ENCODE measurements around the gene SLC22A14.

Gene SLC22A14

GRCh38 chr3:38345879-38346586 lies 63.9 kb downstream of the SLC22A14 start:
- no peak for DNase-seq (ENCODE audit: low read depth)

DNA sequence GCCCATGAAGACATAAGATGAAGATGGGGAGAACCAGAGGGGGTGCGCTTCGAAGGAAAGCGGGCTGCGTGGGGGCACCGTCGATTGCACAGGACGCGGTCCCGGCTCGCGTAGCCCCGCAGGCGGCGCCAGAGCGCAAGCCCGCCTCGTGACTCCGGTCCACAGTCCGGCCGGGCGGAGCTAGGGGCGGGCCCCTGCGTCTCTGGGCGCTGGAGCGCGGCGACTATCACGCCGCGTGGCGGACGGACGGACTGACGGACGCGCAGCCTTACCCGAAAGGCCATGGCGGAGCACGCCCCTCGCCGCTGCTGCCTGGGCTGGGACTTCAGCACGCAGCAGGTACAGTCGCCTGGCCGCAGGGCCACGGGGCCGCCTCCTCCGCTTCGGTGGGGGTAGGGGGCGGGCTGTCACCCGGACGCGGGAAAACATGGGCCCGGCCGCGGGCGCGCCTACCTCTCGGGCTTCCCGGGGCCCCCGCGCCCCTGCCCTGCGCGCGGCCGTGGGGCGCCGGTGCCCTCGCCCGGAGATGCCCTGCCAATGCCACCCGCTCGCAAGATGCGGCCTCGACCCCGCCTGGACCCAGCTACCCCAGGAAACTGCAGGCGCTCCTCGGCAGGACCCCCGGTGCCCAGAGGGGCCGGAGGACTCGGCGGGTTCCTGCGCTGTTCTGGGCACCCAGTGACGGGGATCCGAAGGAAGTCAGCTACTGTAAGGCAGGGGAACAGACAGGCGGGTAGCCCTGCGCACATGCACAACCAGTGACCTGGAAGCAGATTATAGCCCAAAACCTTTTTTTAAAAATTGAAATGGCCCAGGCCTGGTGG lies 64.7 kb downstream of the SLC22A14 start, which contains the start of gene XYLB:
XYLB (plus strand) TSS at position 199 of the 824 bp plus-strand sequence; CDS start at position 283, 84 bp downstream.
- peak; percentile 62 for DNase-seq (ENCODE audit: low read depth)

- no peak for DNase-seq (ENCODE audit: low read depth)
Measured at GRCh38 chr3:38347421-38348200, 65.5 kb downstream of the SLC22A14 start.

DNA sequence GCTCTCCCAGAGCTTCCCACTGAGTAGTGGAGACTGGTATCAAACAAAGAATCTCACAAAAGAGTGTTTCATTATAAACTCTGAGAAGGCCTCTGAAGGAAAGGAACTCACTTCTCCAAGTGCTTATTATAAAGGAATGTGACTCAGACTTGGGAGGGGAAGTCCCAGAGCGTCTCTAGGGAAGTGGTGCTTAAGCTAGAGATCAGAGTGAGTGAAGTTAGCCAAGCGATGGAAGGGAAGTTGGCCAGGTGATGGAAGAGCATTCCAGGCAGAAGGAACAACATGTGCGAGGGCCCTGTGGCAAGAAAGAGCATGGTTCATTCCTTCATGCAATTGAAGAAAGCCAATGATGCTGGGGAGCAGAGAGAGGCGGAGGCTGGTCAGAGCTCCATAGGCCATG lies 66.8 kb downstream of the SLC22A14 start:
- no peak for DNase-seq (ENCODE audit: low read depth)

DNA sequence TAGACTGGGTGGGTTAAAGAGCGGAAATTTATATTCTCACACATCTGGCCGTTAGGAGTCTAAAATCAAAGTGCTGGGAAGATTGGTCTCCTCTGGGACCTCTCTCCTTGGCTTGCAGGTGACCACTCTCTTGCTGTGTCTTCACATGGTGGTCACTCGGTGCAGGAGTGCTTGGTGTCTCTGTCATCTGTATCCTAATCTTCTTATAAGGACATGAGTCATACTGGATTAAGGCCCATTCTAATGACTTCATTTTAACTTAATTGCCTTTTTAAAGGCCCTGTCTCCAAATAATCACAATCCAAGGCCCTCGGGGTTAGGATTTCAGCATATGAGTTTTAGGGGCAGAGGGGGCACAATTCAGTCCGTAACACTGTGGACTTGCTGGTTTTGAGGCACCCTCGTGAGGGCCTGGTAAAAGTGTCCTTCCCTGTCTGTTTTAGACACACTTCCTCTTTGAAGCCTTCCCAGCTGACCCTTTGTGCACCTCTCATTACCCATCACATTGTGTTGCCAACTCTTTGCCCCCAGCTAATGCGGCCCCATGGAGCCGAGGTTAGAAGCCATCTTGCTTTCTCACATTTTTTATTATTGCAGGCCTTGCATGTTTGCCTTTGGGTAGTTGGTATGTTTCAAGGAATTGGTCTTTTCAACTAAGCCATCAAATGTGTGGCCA lies 67.7 kb downstream of the SLC22A14 start:
- no peak for DNase-seq (ENCODE audit: low read depth)

DNA sequence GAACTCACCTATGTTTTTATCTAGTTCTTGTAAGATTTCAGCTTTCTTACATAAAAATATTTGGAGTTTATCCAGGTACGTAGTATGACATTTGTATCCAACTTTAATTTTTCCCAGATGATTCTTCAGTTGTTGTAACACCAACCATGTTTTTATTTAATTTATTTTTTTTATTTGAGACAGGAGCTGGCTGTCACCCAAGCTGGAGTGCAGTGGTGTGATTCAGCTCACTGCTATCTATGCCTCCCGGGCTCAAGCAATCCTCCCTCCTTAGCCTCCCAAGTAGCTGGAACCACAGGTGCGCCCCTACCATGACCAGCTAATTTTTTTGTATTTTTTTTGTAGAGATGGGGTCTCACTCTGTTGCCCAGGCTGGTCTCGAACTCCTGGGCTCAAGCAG lies 71.1 kb downstream of the SLC22A14 start:
- DNase-seq (ENCODE audit: low read depth) = no peak

DNA sequence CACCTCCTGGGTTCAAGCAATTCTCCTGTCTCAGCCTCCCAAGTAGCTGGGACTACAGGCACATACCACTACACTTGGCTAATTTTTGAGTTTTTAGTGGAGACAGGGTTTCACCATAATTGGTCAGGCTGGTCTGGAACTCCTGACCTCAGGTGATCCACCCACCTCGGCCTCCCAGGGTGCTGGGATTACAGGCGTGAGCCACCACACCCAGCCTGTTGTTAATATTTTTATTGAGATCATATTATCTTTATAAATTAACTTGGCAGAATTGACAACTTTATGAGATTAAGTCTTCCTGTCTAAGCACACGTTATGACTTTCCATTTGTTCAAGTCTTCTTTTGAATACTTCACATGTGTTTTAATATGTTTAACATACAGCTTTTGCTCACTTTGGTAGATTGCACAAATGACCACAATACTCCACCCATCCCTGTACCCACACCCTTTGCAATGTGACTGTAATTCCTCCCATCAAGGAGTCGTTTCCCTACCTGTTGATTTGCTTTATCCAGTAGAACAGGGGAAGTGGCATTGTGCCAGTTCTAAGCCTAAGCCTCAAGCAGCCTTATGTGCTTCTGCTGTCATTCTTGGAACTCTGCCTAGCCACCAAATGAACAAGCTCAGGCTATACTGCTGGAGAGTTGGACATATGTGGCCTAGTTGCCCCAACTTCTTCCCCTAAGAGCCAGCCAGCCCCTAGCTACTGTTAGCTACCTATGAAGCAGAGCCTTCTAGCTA lies 72.7 kb downstream of the SLC22A14 start:
- DNase-seq (ENCODE audit: low read depth) = no peak

GRCh38 chr3:38359038-38359437 lies 76.9 kb downstream of the SLC22A14 start:
- DNase-seq (ENCODE audit: low read depth) = no peak

GRCh38 chr3:38360345-38360744 lies 78.3 kb downstream of the SLC22A14 start:
- no peak for DNase-seq (ENCODE audit: low read depth)

DNA sequence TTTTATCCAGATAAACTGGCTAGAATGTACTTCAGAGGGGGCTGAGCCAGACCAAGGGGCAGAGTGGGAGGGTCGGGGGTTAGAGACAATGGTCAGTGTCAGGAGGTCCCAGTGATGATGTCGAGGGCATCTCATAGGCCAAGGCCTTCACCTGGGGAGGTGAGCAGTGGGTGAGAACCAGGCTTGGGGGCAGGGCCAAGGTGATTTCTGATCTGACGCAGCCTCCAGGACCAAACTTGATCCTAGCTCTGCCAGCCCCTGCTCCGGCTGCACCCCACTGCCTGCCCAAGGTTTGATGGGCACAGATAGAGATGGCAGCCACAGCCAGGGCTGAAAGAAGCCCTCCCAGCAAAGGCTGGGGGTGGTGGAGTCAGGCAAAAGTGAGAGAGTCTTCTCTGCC lies 79.4 kb downstream of the SLC22A14 start:
- DNase-seq (ENCODE audit: low read depth) = no peak

DNA sequence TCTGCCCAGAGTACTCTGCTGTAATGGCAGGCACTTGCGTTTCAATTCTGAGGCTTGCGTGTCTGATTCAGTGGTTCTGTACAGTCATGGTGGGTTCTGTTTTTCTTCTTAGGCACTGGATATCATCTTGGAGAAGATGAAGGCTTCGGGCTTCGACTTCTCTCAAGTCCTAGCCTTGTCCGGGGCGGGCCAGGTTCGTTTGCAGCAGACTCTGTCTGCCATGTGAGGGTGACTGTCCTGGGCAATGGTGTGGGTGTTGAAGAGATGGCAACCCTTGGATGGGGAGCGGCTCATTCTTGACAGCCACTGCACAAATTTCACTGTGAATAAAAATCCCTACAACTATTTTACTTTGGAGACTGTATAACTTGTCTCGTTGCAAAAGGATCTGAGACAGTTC lies 80.7 kb downstream of the SLC22A14 start:
- DNase-seq (ENCODE audit: low read depth) = no peak

GRCh38 chr3:38364721-38365400 lies 82.8 kb downstream of the SLC22A14 start:
- DNase-seq (ENCODE audit: low read depth) = no peak

GRCh38 chr3:38365469-38366062 lies 83.5 kb downstream of the SLC22A14 start:
- DNase-seq (ENCODE audit: low read depth) = no peak

DNA sequence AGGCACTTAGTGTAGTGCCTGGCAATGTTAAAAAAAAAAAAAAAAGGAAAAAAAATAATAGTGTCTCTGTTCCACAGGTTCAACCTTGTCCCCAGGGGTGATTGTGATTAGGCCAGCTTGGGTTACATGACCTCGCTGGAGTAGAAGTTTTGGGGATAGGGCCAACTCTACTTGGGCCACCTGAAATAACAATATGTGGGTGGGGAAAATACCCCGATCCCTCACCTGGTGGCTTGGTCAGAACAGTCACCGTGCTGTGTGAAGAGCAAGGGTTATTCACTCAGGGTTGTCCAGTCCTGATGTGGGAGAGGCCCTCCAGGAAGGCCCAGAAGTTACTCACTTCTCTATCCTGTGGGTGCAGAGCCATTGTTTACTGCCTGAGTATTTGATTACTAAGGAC lies 84.0 kb downstream of the SLC22A14 start:
- no peak for DNase-seq (ENCODE audit: low read depth)

DNA sequence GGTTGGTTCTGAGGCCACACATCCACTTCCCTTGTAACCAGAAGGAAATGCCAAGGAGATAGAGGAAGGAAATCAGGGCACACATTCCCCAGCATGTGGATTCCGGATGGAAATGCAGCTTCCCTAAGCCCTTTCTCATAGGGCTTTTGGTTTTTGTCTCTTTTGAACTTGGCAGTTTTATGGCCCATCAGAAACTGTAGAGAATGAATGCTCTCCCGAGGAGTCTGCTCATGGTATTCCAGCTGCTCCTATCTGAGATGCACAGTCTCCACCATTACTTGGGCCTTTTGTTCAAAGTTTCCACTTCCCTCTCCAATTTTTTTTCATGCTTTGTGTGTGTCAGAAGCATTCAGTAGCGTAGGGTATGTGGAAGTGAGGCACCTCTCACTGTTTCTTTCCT lies 85.7 kb downstream of the SLC22A14 start:
- no peak for DNase-seq (ENCODE audit: low read depth)
